H4 (cell line): Measurements from ENCODE around the gene NDST4. TPM values are rescaled to one million over a fixed set of nuclear protein-coding genes. Genes with fewer than 3 reads are reported as not detected.

Experiments used
- DNase-seq: peaks from one replicate; pipeline ENCODE4 v3.0.0-alpha.2; 2015; ENCODE audit warnings: low spot score
- total RNA-seq: library from RNA; depleted of rRNA; stranded (reverse); fragments of >200 nt; shearing (Covaris generic); gene quantifications from 2 replicates; pipeline ENCODE4 v1.2.3, GENCODE V29; 2014; rRNA removed

NDST4 gene
- total RNA-seq, result 0.10 and 1.3 TPM in 2 replicates

DNA sequence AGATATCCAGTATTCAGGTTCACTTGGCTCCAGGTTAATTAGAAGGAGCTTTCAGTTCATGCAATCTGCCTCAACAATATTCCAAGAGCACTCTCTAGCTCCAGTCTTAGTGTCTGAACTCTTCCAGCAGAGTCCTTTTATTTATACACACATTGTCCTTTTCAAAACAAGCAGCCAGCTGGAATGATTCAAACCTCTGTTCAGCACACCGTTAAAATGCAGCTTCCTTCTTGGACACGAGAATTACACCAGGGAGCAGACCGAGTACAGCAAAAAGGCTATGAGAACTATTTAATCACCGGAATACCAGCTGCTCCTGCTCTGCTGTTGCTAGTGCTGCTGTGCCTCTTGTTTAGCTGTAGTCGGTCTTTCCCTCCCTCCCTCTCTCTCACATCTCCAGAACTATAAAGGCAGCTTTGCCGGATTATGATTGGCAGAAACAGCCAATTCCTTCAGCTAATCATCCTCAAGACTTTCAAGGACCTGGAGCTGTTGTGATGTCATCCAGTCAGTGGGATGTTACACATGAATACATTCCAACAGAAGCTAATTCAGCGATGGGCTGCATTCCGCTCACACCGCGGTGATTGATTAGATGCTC, at the start of gene NDST4:
Gene NDST4, minus strand, starts transcription at position 115 of the 601 bp plus-strand sequence. CDS start 36,584 bp downstream, outside the sequence.
- peak; percentile 48 for DNase-seq

DNA sequence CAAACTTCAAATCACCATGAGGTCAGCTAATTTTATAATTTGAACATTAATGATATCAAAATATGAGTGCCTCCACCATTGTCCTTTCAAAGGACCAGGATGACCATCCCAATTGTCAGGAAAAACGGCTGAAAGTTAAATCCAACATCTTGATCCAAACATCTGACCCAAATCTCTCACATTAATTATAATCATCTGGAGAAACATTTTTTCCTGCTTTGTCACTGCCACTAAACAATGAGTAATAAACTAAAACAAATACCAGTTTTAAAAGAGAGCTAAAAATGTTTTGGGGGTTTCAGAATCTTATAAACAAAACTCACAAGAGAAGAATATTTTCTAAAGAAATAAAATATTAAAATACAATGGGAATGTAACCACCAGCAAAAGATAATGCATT, 45.7 kb upstream of the NDST4 start:
- DNase-seq, result no peak

DNA sequence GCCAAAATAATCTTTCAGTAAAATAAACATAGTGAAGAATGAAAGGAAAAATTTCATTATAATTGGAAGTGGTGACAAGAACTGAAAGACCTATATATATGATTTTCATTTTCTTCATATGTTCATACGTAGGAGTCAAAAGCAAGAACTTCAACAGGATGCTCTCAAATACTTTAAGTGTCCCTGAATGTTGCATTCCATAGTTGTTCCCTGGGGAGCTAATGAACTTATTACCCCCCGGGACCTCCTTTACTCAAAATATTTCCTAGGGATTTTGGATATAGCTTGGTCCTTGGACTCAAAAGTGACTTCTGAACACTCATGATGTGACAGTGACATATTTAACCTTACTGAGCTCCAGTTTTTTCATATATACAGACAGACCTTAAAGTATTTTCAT, 44.9 kb upstream of the NDST4 start:
- DNase-seq, result no peak

DNA sequence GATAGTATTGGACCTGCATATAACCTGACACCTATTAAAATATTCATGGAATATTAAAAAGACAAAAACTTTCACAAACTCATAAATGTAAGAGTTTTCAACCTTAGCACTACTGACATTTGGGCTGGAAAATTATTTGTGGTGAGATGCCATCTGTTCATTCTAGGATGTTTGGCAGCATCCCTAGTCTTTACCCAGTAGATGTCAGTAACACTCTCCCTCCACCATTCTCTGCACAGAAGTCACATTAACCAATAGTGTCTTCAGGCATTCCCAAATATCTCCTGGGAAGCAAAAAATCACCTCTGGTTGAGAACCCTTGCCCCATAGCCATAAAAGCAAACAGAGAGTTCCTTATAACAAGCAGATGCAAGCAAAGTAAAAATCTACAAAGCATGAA, 41.4 kb upstream of the NDST4 start:
- peak; percentile 36 for DNase-seq

DNA sequence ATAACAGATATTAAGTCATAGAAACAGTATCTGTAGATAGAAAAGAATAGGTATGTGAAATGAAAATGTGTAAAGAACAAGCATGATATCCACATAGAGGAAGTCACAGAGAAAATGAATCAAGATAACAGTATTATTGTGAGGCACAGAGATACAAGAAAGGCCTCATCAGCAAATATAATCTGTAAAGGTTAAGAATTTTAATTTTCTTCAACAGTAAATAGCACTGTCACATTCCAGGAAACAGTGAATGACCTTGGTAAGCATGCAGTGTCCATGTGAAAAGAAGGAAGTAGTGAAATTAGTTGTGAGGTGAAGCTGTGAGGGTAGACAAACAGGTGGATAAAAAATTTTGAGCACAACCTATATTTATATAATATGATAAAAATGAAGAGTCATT, 39.5 kb upstream of the NDST4 start:
- no peak for DNase-seq

DNA sequence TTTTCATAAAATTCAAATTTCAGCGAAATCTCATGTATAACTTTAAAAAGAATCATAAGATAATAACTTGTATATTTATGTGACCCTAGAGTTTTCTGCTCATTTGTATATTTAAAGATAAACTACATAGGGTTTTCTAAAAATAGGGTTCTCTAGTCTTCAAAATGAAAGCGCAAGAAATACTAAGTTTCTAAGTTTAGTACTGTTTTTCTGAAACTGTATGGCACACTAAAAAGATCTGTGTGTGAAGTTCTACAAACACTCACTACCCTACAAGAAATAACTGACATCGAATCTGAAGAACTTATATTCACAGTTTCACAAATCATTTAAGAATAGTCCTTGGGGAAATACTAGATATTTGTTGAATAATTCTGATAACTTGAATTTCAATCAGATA, 38.7 kb upstream of the NDST4 start:
- no peak for DNase-seq

DNA sequence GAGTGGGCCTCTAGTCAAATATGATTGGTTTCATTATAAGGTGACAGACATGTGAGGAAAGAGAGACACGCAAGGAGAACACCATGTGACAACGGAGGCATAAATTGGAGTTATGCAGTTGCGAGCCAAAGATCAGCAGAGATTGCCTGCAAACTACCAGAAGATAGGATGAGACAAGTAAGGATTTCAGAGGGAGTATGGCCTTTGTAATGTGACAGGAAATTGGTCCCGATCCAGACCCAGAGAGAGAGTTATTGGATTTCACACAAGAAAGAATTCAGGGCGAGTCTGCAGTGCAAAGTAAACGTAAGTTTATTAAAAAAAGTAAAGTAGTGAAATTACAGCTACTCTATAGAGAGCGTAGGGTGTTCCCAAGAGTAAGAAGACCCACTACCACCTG, 35.7 kb upstream of the NDST4 start:
- DNase-seq, result no peak

DNA sequence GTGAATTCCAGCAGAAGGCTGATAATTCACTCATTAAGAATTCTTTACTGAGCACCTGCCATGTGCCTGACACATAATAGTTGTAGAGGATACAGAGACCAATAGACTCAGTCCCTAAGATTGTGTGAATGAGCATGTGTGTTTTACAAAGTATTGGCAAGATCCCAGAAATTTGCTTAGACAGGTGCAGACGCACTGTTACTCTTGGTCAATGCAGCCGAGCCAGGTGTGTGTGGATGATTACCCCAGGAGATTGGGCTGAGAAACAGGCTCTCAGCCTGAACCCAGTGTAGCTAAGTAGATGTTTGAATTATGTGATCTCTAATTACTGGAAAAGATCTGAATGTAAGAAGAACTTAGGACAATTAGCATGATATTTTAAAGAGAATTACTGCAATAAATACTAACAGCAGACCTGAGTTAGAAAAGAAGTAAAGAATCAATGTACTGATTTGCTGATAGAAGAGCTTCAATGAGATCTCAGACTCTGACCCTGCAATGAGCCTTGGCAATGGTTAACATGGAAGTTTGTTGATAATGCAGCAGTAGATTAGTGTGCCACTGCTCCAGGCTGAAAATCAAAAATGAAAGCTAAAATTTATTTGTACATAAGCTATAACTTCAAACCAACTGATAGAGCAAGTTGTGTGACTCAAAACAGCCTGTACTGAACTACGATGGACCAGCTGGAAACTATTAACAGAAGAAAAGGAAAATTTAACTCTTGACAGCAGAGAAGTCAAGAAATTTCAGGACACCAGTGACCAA, 32.2 kb upstream of the NDST4 start:
- DNase-seq, result no peak

DNA sequence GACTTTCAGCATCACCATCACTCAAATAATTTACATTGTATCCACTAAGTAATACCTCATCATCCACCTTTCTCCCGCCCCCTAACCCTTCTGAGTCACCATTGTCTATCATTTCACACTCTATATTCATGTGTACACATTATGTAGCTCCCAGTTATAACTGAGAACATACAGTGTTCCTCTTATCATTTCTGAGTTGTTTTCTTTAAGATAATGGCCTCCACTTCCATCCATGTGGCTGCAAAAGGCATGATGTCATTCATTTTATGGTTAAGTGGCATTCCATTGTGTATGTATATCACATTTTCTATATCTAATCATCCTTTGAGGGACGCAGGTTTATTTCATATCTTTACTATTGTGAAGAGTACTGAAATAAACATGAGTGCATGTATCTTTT, 14.6 kb upstream of the NDST4 start:
- no peak for DNase-seq

DNA sequence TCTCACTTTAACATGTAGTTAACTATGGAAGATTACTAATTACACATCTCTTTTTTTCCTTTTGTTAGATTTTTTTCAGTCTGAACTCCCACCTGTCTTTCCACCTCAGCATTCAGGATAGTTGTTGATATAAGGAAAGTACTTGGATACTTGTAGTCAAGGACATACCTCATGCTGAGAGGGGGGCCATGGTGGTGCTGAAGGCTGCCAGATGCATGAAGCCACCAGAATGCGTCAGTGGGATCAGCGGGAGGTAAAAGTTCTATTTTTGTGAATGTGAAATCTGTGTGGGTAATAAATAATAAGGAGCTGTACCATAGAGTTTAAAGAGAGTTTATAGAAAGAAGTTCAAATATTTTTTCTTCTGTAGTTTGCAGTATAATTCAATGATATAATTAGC, 13.1 kb upstream of the NDST4 start:
- no peak for DNase-seq

DNA sequence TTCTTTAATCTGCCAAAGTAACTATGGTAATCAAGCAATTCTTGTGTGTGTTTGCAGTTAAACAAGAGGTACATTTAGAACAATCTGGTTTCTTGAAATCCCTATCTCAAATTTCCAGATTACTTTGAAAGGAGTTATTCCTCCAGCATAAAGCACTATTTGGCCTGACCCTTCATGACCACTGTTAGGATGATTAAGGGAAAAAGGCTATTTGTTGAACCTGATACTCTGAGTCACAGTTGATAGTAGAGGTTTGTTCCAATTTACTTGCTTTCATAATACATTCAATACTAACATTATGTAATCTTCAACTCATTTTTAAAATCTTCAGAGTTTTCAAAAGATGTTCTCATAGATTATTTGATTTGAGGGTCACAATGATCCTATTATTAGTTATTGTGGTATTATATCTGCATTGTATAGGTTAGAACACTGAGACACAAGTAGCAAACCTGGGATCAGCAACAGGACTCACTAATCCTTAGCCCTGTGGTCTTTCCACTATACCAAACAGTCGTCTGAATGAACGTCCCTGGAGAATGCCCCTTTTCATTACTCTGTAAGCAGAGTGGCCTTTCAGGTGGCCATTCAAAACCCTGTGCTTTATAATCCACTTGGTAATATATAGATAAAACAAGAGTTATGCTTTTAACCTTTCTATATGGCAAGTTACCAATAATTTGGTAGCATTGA, 8.1 kb upstream of the NDST4 start:
- DNase-seq, result no peak

DNA sequence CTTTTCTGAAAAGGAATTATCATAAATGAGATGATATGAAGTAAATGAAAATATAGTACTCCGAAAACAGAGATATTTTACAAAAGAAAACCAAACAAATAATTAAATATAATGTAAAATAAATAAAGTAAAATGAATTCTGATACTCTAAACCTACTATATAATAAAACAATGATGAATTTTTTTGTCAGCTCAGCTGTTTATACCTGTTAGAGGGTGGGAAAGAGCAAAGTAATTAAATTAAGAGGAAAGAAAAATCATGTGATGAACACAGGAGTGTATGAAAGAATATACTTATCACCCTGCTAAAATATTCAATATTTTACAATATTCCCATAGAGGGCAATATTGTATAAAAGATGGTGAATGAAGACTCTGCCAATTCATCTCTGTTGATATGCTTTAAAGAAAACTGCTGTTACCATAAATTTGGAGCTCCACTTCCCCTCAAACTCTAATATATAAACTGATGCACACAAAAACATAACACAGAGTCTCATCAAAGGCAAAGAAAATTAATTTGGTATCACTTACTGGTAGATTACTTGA, 6.5 kb upstream of the NDST4 start:
- no peak for DNase-seq

DNA sequence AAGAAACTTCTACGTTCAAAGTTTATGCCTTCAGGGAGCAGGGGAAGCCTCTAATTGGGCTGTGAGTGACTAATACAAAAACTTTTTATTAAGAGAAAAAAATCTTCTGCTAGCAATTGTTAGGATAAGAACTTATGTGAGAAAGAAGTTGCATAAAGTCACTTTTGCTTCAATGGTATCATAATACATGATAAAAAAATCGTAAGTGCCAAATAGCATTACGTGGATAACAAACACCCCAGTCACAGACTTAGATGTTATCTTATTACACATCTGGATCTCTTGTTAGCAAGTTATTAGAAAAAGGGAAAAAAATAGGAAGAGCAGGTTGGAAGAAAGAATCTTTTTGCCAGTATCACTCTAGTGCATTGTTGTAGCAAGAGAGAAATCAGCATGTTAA, 4.2 kb upstream of the NDST4 start:
- no peak for DNase-seq

DNA sequence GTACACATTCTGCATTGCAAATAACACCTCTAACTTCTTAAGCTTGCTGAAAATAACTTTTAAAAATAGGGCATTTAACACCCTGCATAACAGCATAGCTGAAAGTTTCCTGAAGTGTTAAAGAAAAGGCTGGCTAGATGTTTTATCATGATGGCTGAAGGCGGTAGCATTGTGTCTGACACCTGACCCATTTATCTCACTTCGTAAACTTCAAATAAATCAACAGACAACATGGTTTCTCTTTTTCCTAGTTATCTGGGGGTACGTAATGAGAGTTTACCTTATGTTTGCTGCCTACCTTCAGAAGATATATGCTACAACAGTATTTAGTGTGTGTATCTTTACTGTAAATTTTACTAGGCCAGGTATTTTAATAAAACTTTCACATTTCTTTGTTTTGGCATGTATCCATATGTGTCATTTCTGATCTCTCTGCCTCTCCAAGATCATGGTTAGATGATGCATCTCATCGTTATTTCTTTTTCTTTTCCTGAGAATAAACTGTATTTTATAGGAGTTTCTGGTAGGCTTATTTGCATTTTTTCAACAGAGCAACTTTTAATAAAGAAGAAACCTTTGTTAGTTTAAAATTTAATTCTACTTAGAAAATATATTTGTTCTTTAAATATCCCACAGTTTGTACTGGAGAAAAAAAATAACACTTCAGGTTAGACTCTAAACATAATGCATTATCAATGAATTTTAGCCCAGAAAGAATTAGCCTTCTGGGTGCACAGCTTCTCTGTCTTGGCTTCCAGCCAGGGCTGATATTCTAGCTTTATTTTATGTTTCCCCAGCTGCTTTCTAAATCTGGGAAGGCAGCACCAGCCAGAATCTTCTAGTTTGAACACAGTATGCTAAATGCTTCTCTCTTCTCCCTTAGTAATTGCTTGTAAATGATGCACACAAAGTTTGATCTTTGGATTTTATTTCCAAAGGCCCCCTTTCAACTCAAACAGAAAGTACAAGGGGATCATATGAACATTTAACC, 2.9 kb downstream of the NDST4 start:
- DNase-seq, result no peak

DNA sequence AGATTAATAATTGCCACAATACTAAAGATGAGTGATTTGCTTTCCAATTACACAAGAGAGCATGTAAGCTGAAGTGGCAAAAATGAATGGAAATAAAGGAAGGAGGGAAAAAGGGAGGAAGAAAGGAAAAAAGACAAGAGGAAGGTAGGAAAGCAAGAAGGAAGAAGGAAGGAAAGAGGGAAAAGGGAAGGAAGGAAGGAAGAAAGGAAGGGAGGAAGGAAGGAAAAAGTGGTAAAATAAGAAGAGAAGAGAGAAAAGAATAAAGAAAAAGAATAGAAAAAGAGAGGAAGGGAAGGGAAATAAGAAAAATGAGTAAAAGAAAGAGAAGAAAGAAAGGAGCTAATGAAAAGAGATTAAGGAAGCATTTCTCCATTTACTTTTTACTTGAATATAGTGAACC, 4.6 kb downstream of the NDST4 start:
- no peak for DNase-seq

DNA sequence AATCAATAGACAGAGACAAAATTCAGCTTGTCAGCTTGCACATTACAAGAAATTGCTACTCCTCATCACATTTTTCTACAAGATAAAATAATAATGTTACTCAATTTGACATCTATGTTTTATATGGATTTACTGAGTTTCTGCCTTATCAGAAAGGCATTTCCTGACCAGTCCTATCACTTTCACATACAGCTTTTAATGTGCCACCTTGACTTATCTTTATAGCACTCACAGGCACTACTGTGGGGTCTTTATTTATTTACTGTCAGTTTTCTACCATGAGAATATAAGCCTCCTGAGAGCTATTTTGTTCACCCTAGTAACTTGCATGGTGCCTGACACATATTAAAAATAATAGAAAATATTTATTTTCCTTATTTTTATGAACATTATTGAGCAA, 6.0 kb downstream of the NDST4 start:
- DNase-seq, result no peak

DNA sequence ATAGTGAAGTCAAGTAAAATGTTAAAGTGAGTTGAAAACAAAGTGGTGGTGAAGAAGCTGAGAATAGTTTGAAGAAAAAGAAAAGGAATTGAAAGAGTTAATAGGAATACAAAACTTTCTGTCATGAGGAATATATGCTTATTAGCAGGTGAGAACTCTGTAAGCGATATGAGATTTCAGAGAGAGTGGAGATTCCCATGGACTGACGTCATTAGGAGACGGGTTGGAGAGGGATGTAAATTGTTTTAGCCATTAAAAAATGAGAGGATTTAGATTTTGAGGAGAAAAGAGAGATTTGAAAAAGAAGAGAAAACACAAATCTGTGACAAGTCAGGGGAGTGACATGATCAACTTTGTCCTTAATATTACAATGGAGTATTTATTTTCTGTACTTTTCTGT, 11.7 kb downstream of the NDST4 start:
- DNase-seq, result no peak

DNA sequence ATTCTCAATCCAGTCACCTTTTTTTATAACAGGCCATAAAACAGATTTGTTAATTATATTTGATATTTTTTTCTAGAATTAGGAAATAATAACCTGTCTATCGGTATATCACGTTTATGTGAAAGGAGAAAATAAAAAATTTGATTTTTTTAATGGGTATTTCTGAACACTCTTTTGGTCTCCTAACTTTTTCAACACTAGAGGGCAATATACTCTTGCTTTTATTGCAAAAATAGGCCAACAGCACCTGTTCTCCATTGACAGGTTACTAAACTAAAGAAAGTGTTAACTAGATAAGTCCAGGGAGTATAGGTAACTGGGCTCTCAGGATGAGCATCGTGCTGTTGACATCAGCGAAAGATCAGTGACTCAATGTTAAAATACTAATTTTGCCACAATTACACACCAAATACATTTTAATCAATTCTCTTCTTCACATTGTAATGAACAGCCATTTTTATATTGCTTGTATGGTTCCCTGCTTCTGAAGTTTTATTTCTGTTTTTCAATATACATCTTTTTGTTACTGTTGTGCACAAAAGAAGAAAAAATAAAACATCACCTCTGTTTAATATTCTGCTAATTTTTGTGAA, 22.8 kb downstream of the NDST4 start:
- peak; percentile 32 for DNase-seq

DNA sequence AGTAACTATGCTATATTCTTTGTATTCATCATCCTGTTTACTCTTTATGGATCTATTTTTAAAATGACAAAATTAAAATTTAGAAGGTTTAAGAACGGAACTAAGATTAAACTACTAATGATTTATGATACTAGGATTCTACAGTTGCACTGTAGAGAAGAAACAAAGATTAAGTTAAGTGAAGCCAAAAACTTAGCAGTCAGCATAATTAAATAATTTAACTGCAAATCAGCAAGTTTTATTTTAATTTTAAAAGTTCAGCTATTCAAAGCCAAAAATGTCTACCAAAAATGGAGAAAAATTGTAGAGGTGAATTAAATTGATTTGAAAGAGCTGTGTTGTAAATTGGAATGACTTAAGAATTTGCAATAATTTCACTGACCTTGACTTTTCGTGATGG, 30.8 kb downstream of the NDST4 start:
- no peak for DNase-seq

DNA sequence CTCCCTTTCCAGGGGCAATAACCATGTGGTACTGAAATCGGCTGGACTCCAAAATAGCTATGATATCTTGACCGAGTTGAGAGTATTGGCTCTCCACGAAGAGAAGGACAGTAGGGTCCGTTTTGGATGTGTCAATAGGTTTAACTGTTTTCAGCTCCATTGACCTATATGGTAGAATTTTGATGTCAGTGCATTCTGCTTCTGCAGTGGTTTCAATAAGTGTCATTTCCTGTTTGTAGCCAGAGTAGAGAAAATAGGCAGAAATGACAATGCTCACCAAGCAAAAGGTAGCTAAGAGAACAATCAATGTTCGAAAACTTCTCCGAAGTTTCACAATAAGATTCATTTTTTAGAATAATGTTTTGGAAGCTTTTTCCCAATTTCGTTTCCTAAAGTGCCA, 36.7 kb downstream of the NDST4 start:
- no peak for DNase-seq

DNA sequence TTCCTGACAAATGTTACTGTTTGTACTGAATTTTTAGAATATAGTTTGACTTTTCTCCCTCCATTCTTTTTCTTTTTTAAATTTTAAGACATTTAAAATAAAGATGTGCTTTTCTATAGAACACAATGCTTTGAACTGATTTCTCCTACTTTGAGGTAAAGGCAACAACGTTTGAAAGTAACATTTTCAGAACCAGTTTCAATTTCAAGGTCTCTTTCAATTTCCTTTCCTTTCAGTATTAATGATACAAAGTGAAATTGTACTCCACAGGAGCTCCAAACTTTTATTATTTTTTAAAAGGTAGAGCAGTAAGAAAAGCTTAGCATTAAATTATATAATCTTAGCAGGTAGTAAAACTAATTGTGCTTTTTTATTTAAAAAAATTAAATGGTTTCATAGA, 54.9 kb downstream of the NDST4 start:
- no peak for DNase-seq
